Adipocyte (in vitro differentiated cells): Measurements from ENCODE around the gene KCNH6.

Source experiments
- DNase-seq: peaks from one replicate; pipeline ENCODE4 v3.0.0-alpha.2; 2015; ENCODE audit warnings: low read depth
- H3K27me3 ChIP-seq: replicated peaks from 2 replicates; pipeline ENCODE4 v1.7.0; 2013; ENCODE audit warnings: mild to moderate bottlenecking, low read length, moderate library complexity; ENCODE audit not compliant: control insufficient read depth, insufficient read depth
- H3K36me3 ChIP-seq: 2 replicates; pipeline ENCODE4 v1.7.0; 2013; ENCODE audit warnings: low read length, mild to moderate bottlenecking, moderate library complexity; ENCODE audit not compliant: control insufficient read depth, insufficient read depth, severe bottlenecking
- H3K4me1 ChIP-seq: 2 replicates; pipeline ENCODE4 v1.7.0; 2013; ENCODE audit warnings: mild to moderate bottlenecking, low read length, moderate library complexity; ENCODE audit not compliant: control insufficient read depth, insufficient read depth
- H3K4me3 ChIP-seq: 2 replicates; pipeline ENCODE4 v1.7.0; 2013; ENCODE audit warnings: mild to moderate bottlenecking, low read length, moderate library complexity
- H3K9ac ChIP-seq: 2 replicates; pipeline ENCODE4 v1.7.0; 2013; ENCODE audit warnings: mild to moderate bottlenecking, low read length, moderate library complexity
- H3K9me3 ChIP-seq: 2 replicates; pipeline ENCODE4 v1.7.0; 2013; ENCODE audit warnings: mild to moderate bottlenecking, low read length, moderate library complexity; ENCODE audit not compliant: control insufficient read depth

KCNH6 gene

DNA sequence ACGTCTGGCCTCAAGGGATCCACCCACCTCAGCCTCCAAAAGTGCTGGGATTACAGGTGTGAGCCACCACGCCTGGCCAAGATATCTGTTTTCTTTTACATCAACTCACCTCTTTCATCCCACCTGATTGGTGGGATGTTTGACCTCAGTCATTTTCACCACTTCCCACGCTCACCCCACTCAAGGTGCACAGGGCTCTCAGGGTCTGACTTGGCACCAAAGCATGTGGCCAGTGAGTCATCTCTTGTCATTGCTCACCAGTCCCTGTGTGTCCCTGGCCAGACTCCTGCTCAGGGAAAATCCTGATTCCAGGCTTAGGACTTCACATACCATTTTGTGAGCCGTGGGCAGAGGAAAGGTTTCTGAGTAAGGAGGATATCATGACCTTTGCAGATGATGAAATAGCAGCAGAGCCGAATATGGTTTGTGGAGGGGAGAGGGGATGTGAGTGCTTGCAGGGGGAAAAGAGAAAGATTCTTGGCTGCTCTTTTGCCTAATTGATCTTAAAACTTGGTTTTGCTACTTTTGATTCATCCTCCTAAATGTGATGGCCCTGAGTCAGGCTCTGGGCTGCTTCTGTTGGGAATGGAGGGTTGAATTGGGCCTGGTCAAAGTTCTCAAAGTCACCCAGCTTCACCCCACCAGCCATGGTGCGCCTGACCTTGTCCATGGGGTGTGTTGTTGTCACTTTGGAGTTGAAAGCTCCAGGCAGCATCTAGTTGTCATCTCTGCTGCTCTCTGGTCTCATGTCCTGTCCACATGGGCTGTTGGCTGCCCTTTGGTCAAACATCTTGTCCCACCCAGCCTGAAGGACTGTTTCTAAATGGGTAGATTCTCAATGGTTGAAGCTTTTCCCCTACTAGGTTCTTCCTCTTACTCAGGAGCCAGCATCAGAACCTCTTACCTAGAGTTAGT, 6.0 kb upstream of the KCNH6 start:
- Histone ChIP-seq H3K9ac (no peak overlapping the region), H3K36me3 (no peaks in the 10 kb centered on the region), H3K27me3 (peaks cover 32% of the 10 kb centered on the region), H3K4me3 (no peak overlapping the region), H3K9me3 (no peaks in the 10 kb centered on the region), H3K4me1 (peaks cover 4% of the 10 kb centered on the region)
- peak; percentile 44 for DNase-seq

DNA sequence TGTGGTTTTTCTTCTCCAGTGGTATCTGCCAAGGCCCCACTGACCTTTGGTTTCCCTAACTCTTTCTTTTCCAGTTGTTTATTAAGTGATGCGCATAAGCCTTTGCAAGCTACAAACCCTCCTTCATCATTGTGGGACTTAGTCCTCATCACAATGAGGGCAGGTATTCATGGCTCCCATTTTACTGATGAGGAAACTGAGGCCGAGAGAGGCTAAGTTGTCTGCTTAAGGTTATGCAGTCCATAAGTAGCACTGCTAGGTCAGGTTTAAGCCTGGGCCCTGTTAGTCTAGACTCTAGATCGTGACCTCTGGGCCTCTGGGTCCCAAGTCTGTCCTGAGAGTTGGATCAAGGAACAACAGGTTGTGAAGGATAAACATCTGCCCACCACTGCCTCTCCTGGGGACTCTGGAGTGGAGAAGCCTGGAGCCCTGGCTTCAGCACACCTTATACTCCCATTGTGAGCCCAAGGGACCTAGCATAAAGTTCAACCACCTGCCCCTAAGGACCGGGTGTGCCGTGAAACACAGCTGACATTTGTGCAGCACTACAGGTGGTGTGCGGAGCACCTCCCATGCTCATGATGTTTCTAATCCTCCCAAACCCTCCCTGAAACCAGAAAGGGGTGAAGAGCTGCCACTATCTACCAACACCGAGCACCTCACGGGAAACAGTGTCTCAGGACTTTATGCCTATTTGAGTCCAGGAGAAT, 5.2 kb upstream of the KCNH6 start:
- no peak overlapping the region for H3K4me3 ChIP-seq
- peaks cover 4% of the 10 kb centered on the region for H3K4me1 ChIP-seq
- no peak for DNase-seq
- no peak overlapping the region for H3K9ac ChIP-seq
- H3K27me3 ChIP-seq = peaks cover 36% of the 10 kb centered on the region
- no peaks in the 10 kb centered on the region for H3K9me3 ChIP-seq
- no peaks in the 10 kb centered on the region for H3K36me3 ChIP-seq

DNA sequence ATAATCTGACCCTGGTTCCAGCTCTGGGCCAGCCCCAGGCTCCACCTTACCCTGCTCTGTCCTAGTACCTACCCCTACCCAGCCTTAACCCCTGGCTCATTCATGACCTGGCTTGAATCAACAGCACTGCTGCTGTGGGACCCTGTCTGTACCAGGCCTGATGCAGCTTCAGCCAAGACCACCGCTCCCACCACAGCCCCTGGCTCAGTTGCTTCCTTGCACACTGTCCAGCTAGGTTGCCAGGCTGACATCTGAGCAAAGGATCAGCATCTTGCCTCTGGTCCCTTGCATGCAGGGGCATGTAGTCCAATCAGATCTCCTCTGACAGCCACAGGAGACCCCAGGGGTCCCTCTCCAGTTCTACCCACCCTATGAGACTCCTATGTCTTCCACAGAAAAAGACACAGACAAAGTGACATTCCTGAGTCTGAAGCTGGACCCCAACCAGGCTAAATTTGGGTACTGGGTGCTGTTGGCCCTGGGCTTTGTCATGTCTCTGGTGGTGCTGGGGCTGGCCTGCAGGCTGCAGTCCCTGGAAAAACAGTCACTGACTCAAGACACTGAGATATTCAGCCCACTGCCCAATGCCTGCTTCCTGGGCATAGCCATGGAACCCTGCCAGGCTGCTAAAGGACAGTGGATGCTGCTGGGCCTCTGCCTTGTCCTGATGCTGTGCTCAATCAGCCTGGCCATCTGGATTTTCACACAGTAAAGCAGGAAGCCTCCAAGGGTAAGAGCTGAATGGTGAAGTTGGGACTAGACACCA, 3.9 kb upstream of the KCNH6 start:
- no peak for DNase-seq
- no peak overlapping the region for H3K9ac ChIP-seq
- H3K9me3 ChIP-seq = no peaks in the 10 kb centered on the region
- peaks cover 4% of the 10 kb centered on the region for H3K4me1 ChIP-seq
- H3K4me3 ChIP-seq = no peak overlapping the region
- H3K27me3 ChIP-seq = peaks cover 44% of the 10 kb centered on the region
- no peaks in the 10 kb centered on the region for H3K36me3 ChIP-seq

DNA sequence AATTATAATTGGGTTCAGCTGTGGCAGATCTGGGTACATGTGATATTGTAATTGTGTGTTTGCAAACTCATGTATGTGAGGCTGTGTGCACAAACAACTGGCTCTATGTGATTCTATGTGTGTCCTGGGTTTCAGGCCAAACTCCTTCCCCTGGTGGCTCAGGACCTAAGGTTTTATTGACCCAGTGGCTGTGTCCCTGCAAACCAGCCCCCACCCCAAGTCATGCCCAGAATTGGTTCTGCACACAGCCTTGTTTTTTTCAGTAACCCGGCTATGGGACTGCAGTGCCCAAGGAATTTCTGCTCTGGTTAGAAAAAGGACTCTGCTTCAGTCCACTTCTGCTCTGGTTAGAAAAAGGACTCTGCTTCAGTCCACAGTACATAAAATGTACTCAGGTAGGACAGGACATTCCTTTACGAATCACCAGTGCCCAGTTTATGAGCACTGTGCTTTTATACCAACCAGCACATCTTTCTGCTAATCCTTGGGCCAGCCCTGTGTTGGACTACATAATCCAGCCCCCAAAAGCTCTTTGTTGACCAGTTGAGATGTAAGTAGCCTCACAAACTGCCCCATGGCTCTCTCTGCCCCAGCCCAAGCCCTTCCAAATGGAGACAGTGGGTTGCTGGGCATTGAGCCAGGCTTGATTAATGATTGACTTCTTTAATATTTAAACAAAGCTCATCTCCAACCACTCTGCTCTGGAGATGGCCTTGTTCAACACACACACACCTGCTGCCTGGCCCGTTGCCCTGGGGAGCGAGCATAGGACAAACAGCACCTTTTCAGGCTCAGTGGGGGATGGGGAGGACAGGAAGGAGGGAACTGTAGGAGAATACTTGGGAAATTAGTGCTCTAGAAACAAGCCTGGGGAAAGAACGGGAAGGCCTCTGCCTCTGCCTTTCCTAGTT, 2.9 kb upstream of the KCNH6 start:
- peaks cover 49% of the 10 kb centered on the region for H3K27me3 ChIP-seq
- H3K9ac ChIP-seq = no peak overlapping the region
- DNase-seq = no peak
- no peak overlapping the region for H3K4me3 ChIP-seq
- H3K9me3 ChIP-seq = no peaks in the 10 kb centered on the region
- no peaks in the 10 kb centered on the region for H3K36me3 ChIP-seq
- H3K4me1 ChIP-seq = peaks cover 4% of the 10 kb centered on the region

DNA sequence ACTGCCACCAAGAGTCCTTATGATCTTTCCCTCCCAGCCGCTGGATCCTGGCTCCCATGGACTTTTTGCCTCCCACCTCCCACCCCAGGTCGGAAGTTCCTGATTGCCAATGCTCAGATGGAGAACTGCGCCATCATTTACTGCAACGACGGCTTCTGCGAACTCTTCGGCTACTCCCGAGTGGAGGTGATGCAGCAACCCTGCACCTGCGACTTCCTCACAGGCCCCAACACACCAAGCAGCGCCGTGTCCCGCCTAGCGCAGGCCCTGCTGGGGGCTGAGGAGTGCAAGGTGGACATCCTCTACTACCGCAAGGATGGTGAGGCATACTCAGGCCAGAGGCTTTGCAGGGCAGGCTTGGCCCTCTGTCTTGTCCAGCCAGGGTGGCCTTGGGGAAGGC, 893 bp downstream of the KCNH6 start:
- Histone ChIP-seq H3K9ac (no peak overlapping the region), H3K36me3 (no peaks in the 10 kb centered on the region), H3K9me3 (no peaks in the 10 kb centered on the region), H3K4me1 (no peaks in the 10 kb centered on the region), H3K4me3 (no peak overlapping the region), H3K27me3 (peaks cover 72% of the 10 kb centered on the region)
- DNase-seq = no peak

DNA sequence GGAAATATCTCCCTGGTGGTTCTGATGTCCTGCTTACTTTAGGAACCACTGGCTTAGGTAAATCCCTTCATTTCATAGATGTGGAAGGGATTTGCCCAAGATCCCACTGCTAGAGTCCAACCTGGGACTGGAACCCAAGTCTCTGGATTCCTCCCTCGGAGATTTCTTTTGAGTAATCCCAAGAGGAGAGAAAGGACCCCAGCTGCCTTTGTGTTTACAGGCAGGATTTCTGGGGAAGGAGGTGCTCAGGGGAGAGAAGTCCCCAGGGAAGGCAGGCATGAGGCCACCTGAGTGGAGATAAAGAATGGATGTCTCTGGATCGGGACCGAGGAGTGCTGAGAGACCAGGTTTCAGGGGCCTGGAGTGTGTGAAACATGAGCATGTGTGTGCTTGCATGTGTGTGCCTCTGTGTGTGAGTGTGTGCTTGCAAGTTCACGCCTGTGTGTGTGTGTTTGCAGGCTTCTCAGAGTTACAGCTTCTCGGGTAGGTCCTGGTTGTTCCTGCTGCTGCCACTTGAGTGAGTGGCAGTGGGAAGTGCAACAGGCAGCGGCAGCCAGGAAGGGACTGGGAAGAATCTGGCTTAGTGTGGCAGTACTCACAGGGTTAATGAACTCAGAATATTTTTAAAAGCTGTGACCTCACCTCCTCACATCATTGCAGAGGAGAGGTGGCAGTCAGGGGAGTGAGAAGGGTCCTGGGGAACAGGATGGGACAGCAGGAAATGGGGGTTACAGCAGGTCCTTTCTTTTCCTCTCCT, 2.2 kb downstream of the KCNH6 start:
- Histone ChIP-seq H3K9me3 (no peaks in the 10 kb centered on the region), H3K27me3 (peaks cover 61% of the 10 kb centered on the region)

DNA sequence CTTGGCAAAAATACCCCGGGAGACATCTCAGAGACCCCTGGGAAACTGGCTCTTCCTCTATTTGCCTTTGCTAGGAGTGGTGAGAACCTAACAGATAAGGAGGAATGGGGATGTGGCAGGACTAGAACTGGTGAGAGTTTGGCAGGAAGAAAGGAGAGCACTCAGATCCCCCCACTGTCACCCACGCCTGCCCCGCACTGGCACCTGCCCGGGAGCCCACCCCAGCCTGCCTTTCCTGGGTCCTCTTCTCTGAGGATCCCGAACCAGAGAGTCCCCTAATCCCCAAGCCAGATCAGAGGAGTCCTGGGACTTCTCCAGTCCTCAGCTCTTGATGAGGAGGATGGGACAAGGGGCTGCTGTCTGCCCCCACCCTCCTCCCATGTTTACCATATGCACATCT, 3.7 kb downstream of the KCNH6 start:
- Histone ChIP-seq H3K4me1 (peaks cover 9% of the 10 kb centered on the region), H3K4me3 (no peak overlapping the region), H3K9ac (no peak overlapping the region), H3K36me3 (no peaks in the 10 kb centered on the region), H3K27me3 (peaks cover 55% of the 10 kb centered on the region), H3K9me3 (no peaks in the 10 kb centered on the region)
- DNase-seq = no peak

More for the DNA sequence above, 2.2 kb downstream of the KCNH6 start:
- Histone ChIP-seq H3K36me3 (no peaks in the 10 kb centered on the region), H3K4me3 (no peak overlapping the region), H3K4me1 (no peaks in the 10 kb centered on the region), H3K9ac (no peak overlapping the region)
- DNase-seq = no peak

DNA sequence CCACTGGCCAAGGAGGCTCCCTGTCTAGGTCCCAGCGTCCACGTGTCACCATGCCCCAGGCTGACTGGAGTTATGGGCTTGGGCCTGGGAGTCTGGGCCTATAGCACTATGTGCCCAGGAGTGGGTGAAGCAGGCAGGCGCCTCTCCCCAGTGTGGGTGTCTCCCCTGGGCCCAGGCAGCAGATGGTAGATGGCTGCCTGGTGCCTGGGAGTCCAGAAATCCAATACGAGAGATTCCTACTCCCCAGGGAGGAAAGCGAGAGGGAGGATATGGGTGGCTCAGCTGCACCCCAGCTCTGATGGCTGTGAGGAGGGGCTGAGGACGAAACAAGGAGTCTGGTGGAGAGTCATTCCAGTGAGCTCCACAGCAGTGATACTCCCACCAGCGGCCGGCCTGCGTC, 5.0 kb downstream of the KCNH6 start:
- peaks cover 59% of the 10 kb centered on the region for H3K27me3 ChIP-seq
- no peaks in the 10 kb centered on the region for H3K9me3 ChIP-seq
- DNase-seq = no peak
- no peak overlapping the region for H3K9ac ChIP-seq
- H3K4me3 ChIP-seq = no peak overlapping the region
- peaks cover 9% of the 10 kb centered on the region for H3K4me1 ChIP-seq
- H3K36me3 ChIP-seq = no peaks in the 10 kb centered on the region

DNA sequence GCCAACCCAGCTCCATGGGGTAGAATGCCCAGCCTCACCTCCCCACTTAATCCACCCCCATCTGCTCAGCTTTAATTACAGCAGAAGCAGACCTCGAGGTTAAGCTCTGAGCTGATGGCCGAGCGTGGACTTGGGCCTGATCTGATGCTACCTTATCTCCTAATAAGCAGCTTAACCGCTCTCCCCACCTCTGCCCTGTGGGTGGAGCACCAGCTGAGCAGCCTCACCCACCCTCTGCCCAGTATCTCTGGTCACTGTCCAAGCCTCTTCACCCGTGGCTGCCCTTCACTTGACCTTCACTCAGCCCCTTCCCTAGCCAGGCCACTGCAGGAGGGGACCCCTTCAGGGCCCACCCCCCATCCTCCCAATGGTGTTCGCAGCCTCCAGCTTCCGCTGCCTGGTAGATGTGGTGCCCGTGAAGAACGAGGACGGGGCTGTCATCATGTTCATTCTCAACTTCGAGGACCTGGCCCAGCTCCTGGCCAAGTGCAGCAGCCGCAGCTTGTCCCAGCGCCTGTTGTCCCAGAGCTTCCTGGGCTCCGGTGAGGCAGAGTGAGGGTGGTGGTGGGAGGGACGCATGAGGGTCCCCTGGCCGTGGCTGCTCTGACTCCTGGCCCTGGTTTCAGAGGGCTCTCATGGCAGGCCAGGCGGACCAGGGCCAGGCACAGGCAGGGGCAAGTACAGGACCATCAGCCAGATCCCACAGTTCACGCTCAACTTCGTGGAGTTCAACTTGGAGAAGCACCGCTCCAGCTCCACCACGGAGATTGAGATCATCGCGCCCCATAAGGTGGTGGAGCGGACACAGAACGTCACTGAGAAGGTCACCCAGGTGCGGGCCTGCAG, 6.8 kb downstream of the KCNH6 start:
- Histone ChIP-seq H3K36me3 (no peaks in the 10 kb centered on the region), H3K4me3 (no peak overlapping the region), H3K4me1 (peaks cover 9% of the 10 kb centered on the region), H3K9me3 (no peaks in the 10 kb centered on the region), H3K27me3 (peaks cover 55% of the 10 kb centered on the region), H3K9ac (no peak overlapping the region)
- DNase-seq = no peak
